T47D (cell line): ENCODE data around the gene DLG3.

Experiments
- DNase-seq, 2 experiments: peaks; one replicate each; pipeline versions ENCODE4 v3.0.0 to v3.0.0-alpha.2; 2011 to 2012; ENCODE audit warnings: low read depth in 1 of 2, low spot score in 1 of 2
- JUND ChIP-seq: IDR thresholded peaks from 2 replicates; pipeline ENCODE4 v1.6.1; 2012; ENCODE audit warnings: low read depth
- in situ Hi-C: cut with HindIII; loops from 2 replicates; pipeline ENCODE4 v1.10.0; 2016; ENCODE audit warnings: low sequenced_read_pairs, low pct_unique_long_range_greater_than_20kb

Gene DLG3

DNA sequence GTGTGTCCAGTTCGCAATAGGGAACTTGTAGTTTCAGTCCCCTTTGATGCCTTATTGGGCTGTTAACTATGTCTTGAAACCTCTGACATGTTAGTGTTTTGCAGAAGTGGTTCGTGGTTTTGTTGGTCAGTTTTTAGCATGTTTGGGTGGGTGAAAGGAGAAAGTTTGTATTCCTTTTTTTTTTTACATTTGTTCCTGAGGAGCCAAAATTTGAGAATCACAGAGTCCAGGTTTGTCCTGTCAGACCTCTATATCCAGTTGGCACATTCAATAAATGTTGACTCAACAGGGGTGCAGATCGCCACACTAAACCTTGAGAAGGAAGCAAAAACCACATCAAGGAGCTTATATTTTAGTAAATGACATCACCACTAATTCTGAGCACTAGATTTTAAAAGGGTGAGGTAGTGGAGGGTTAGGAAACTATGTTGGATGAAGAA is 26.2 kb downstream of the DLG3 start:
- no peak for DNase-seq
- no peak for TF ChIP-seq JUND
- in situ Hi-C loops: no loop called here

DNA sequence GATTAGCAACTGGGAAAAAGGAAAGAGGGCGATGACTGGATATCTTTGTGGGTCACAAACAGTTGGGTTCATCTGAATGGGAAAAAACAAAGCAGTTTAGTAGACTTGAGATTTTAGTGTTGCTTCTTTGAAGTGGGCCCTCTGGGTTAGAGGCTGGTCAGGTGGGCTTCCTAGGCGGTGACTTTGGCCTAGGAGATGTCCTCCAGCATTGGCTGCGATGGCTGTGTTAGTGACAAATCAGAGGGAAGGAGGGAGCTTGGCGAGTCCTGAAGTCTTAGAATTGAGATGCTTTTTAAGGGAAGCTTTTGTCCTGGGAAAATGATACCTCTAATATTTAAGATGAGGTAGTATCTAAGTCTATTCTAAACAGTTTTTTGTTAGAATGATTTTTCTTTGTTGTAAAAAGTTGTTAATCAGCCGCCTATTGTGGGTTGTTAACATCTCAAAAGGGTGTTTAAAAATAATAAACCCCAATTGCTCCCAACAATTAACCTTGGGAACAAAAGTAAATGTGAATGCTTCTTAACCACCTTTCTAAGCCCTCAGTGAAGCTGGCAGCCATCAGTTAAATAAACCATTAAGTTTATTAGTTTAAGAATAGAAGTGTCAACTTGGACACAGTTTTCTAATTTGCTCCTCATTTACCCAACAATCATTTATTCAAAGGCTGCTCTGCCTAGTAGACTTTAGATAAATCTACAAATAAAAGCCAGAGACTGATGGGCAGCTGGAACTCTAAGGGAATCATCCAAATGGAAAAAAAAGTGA is 31.7 kb downstream of the DLG3 start:
- in situ Hi-C loops: no loop called here
- no peak for TF ChIP-seq JUND
- no peak for DNase-seq

DNA sequence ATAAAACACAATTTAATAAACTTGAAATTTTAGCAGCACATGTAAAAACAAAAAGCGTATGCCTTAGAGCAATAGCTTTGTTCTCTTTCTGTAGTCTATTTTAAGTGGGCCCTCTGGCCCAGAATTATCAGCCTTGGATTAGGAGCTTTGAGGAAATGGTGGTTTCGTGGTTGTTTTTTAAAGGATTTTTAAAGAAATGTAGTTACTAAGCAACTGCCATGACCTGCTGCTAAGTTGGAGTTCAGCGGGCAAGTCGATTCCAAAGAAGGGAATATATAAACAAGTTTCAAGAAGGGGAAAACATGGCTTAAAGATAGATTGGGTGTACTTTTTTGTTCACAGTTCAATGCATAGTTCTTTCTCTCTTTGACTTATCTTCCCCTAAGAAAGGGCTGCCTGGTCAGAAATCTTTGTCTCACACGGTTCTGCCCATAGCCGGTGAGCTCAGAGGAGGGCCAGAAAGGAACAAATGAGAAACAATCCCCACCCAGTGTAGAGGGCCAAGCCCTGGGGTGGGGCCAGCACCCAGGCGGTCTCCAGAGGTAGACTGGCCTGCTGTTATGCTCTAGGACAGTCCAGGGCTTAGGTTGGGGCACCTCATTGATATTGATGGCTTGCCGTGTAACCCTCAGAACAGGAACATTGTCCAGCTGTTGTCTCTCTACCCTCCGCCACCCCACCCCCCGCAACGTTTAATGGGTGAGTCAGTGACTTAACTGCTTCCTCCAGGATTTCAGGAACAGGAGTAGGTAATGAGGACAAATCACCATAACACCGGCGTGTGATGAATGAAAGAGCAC is 32.5 kb downstream of the DLG3 start:
- in situ Hi-C loops: no loop called here
- no peak for TF ChIP-seq JUND
- no peak for DNase-seq

DNA sequence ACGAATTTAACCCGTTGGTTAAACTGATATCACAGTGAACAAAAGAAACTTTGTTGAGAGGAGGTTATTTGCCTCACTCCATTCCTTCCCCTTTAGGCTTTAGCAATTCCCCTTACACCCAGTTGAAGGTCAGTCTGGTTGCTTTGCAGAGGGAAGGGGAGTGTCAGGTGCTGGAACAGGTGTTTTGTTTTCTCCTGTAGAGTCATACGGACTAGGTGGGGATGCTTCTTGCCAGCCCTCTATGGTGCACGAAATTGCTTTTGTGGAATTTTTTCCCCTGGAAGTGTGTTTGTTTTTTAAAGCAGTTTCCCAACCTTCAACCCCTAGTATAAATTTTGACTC is 33.1 kb downstream of the DLG3 start:
- no peak for TF ChIP-seq JUND
- in situ Hi-C loops: no loop called here
- DNase-seq: no peak

DNA sequence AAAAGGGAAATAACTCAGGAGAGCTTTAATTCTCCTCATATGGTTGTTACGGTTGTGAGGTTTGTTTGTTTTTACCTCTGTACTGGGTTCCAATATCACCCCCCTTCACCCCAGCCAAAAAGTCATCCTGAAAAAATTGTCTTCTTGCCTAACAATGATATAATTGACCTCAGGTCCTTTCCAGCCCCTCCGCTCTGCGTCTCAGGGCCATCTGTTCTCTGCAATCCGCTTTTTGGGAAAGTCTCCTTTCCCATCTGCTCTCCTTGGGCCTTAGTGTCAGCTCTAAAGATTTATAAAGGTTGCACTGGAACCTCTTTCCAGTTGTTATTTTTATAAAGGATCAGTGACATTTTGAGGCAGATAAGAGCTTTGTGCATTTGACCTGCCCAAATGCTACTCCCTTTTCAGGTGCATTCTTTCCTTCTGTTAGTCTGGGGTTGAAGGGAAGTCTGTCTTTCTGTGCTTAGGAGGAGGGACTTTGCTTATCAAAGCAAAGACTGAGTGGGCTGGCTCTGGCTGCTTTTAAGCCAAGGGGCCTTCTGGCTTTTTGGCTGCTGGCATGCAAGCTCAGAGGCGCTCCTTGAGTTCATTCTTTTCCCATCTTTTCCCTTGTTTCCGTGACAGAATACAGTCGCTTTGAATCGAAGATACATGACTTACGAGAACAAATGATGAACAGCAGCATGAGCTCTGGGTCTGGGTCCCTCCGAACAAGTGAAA is 34.1 kb downstream of the DLG3 start:
- no peak for DNase-seq
- in situ Hi-C loops: no loop called here

DNA sequence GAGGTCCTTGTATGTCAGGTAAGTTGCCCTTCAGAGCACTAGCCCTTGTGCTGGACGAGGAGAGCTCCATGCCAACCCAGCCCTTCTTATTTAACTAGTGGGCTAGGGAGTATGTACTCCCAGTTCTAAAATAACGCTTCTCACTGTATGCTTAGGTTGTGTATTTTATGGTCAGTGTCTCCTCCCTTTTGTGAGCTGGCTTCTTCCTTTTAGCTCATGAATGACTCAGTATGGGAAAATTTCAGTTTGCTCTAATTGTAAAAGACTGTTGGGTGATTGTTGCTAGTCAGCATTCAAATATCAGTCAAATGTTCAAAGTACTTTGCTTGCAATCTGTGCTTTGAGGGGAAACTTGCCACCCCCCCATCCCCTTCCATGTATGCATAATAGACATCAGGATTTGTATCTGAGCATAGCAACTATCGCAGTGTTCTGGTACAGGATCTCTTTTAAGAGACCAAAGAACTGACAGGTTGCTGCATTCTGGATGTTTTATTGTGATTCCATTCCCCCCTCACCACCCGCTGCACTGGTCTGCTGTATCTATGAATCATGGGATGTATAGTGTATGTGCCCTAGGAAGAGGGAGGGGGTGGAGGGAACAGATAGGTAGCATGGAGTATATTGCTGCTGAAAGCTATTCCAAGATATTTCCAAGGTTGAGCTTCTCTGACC is 34.7 kb downstream of the DLG3 start:
- no peak for TF ChIP-seq JUND
- peak in 1 of 2 experiments; percentile 15 for DNase-seq
- in situ Hi-C loops: no loop called here

More for the DNA sequence above, 34.1 kb downstream of the DLG3 start:
- no peak for TF ChIP-seq JUND

DNA sequence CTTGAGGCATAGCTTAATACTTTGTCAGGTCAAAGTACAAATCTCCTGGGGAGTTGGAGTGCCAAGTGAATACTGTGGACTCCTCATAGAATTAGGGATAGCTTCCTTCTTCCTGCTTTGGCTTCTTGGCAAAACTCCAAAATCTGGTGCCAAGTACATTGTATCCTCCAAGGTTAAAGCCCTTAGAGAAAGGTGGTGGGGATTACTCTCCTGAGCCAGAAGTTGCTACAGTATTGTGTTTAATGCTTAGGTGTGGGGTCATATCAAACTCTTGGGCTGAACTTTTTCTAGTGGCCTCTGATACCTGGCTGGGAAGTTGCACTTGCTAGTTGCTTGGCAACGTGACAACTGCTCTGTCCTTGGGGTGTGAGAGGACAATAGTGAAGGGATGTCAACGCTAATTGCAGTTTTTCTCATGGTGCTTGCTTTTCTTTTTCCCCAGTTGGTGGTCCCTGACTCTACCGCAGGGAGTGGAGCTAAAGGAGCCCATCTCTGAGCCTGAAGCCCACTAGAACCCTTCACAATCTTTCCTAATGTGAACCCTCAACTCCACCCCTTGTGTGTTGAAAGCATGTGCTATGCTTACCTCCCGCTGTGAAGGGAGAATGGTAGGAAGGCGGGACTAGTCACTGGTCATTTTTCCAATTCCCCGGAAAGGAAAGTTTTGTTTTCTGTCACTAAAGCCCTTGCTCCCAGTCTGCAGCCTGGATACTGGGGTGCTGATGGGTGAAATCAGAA is 35.5 kb downstream of the DLG3 start:
- in situ Hi-C loops: no loop called here
- peak in 1 of 2 experiments; percentile 29 for DNase-seq
- TF ChIP-seq JUND: no peak

DNA sequence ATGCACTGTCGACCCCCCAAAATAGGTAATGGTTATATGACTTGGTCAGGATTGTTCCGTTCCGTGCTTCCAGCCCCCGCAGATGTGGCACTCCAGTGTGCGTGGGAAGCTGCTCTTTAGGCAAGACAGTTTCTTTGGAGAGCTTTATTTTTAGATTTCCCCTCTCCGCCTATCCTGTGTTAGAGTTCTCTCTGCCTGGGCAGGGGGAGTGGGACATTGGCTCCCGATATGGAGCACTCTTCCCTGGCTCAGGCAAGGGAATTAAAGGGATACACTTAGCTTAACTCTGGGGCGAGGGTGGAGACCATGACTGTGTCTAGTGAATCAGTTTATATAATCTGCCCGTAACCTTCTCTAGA is 36.0 kb downstream of the DLG3 start:
- no peak for DNase-seq
- TF ChIP-seq JUND: no peak
- in situ Hi-C loops: no loop called here

DNA sequence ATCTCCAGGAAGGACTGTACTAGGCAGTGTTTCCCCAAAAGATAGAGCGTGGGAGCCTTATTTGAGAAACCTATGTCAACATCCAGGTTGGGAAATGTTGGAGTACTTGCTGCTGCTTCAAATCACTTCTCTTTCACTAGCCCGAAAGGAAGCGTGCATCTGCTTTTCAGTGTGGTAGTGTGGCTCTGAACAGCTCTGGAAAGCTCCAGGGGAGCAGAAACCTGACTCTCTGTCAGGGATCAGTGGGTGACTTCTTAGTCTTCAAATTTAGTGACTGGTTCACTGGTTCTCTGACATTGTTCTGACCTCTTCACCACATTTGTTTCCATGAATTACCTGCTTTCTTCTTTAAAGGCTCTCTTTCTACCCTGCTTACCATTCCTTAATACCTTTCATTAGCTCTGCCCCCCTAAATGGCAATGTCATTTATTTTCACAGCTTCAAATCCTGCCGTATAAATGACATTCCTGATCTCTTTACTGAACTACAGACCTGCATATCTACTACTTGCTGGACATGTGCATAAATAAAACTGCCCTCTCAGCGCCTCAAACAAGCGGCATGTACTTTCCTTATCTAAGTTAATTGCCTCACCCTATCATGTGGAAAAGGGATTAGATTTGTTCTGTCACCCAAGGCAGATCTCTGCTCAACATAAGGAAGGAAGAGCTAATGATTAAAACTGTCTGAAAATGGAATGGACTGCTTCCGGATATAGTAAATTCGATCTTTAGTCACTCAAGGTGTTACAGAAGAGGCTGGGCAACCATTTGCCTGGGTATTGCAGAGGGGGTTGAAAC is 37.0 kb downstream of the DLG3 start:
- no peak for TF ChIP-seq JUND
- DNase-seq: no peak

DNA sequence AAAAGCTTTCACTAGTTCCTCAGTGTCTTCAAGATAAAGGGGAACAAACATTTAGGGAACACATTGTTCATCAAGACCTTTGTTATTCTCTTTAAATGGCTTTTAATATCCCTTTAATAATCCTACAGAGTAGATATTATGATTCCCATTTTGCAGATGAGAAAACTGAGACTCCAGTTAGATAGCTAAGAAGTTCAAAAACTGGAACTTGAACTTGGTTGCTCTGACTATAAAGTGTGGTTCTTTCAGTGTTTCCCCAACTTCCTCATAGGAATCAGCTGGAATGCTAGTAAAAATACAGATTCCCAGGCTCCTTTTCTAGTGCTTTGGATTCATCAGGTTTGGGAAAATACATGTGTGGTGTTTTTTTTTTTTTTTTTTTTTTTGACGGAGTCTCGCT is 37.7 kb downstream of the DLG3 start:
- in situ Hi-C loops: no loop called here
- no peak for DNase-seq
- TF ChIP-seq JUND: no peak

More for the DNA sequence above, 37.0 kb downstream of the DLG3 start:
- in situ Hi-C loops: no loop called here

DNA sequence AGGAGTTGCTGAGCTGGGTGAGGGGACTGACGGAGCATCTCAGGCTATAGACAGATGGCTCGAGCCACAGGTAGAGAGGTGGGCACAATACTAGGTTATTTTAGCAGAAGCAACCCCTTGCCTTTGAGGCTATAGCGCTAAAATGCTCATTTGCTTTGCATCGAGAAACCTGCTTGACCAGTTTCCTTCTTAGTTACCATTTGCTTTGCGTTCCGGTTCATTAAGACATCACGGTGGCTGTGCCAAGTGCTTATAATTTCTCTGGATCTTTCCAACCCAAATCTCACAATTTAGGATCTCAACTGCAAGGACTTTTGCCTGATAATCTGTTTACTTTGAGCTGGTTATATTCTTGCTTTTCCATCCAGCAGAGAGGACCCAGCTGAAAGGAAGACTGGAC is 40.8 kb downstream of the DLG3 start:
- in situ Hi-C loops: no loop called here
- DNase-seq: peak in 1 of 2 experiments; percentile 44
- TF ChIP-seq JUND: no peak

DNA sequence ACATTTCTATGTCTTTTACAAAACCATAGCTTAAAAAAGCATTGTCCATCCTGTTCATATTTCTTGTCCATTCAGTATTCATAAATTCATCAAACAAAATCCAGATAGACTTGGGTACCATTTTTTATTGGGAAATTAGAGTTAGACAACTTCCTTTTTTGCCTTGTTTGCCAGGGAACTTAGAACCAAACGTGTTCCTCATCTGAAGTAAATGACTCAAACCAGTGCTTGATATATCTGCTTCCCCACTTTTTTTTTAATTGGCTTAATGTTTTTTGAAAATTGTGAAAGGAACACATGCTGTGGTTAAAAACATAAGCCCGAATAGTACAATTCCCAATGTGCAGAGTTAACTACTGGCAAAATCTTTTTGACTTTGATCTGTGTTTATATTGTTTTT is 44.2 kb downstream of the DLG3 start:
- no peak for DNase-seq
- no peak for TF ChIP-seq JUND
- in situ Hi-C loops: no loop called here
